Measurements from ENCODE around the gene ACBD7. TPM values are rescaled to one million over a fixed set of nuclear protein-coding genes. Genes with fewer than 3 reads are reported as not detected.

The ACBD7 gene
- total and polyA plus RNA-seq, 9 of the 15 experiments (the other 6 are each of a cell fraction or from before 2014, with no cell fraction given) = 0.21 to 3.2 (median 0.84) TPM

GRCh38 chr10:15097011-15097812 lies 8.6 kb upstream of the ACBD7 start, which contains the start of gene RPP38 (continued):
- TF ChIP-seq ZBTB5 (IDR thresholded peaks at IDR 0.05) = no peak
- no peak for TF ChIP-seq TEAD4 (IDR thresholded peaks at IDR 0.05; ENCODE audit: low read length)
- no peak for TF ChIP-seq TEAD4 (CRISPR knock-in tag; IDR thresholded peaks at IDR 0.05; ENCODE audit: borderline replicate concordance)
- no peak for TF ChIP-seq ZFP36 (IDR thresholded peaks at IDR 0.05; ENCODE audit: low read depth, low read length, partially characterized antibody)
- no peak for TF ChIP-seq ZNF778 (CRISPR knock-in tag; IDR thresholded peaks at IDR 0.05)
- 0 out of 2 replicates have a peak, but pooled peaks have one; percentile 36 for TF ChIP-seq BRD4 (IDR thresholded peaks at IDR 0.05)
- no peak for TF ChIP-seq ZNF212 (CRISPR knock-in tag; IDR thresholded peaks at IDR 0.05)
- TF ChIP-seq ZNF512 (tag; IDR thresholded peaks at IDR 0.05) = no peak
- TF ChIP-seq ZNF347 (CRISPR knock-in tag; IDR thresholded peaks at IDR 0.05; ENCODE audit: low read depth) = no peak
- TF ChIP-seq E2F3 (CRISPR knock-in tag; IDR thresholded peaks at IDR 0.05) = peak; percentile 68; the same call in 1 of the 2 replicates
- no peak for TF ChIP-seq ZBTB17 (CRISPR knock-in tag; IDR thresholded peaks at IDR 0.05)
- TF ChIP-seq CTCF (IDR thresholded peaks at IDR 0.05 in 2 of 3, conservative IDR thresholded peaks at IDR 0.05 in 1 of 3; ENCODE audit: insufficient read depth in 2 of 3, low read depth in 1 of 3, low read length in 3 of 3) = 0 out of 6 replicates have a peak, but pooled peaks of 1 of the 3 experiments have one; percentile 2
- no peak for TF ChIP-seq POU5F1 (IDR thresholded peaks at IDR 0.05; ENCODE audit: borderline replicate concordance, low read depth, low read length, partially characterized antibody)
- no peak for TF ChIP-seq TRIM28 (IDR thresholded peaks at IDR 0.05)
- no peak for TF ChIP-seq RCOR1 (IDR thresholded peaks at IDR 0.05; ENCODE audit: borderline replicate concordance in 1 of 2, low read depth in 2 of 2, low read length in 2 of 2)
- no peak for TF ChIP-seq ZNF23 (CRISPR knock-in tag; IDR thresholded peaks at IDR 0.05)
- TF ChIP-seq ATF2 (CRISPR knock-in tag; IDR thresholded peaks at IDR 0.05) = no peak
- TF ChIP-seq RFX7 (CRISPR knock-in tag; IDR thresholded peaks at IDR 0.05) = no peak
- TF ChIP-seq SRSF7 (optimal IDR thresholded peaks at IDR 0.05; ENCODE audit: low read depth, low read length) = no peak
- TF ChIP-seq HINFP (tag; conservative IDR thresholded peaks at IDR 0.05; ENCODE audit: low read depth) = no peak
